ENCODE results near the gene PSMD5.

- TF ChIP-seq, protein P1, sequence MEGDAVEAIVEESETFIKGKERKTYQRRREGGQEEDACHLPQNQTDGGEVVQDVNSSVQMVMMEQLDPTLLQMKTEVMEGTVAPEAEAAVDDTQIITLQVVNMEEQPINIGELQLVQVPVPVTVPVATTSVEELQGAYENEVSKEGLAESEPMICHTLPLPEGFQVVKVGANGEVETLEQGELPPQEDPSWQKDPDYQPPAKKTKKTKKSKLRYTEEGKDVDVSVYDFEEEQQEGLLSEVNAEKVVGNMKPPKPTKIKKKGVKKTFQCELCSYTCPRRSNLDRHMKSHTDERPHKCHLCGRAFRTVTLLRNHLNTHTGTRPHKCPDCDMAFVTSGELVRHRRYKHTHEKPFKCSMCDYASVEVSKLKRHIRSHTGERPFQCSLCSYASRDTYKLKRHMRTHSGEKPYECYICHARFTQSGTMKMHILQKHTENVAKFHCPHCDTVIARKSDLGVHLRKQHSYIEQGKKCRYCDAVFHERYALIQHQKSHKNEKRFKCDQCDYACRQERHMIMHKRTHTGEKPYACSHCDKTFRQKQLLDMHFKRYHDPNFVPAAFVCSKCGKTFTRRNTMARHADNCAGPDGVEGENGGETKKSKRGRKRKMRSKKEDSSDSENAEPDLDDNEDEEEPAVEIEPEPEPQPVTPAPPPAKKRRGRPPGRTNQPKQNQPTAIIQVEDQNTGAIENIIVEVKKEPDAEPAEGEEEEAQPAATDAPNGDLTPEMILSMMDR (IDR thresholded peaks at IDR 0.05): no peak
- no peak for TF ChIP-seq POLR2A (IDR thresholded peaks at IDR 0.05)
- TF ChIP-seq POLR2AphosphoS5 (IDR thresholded peaks at IDR 0.05): no peak
- TF ChIP-seq EP300 (IDR thresholded peaks at IDR 0.05): no peak
Observed at GRCh38 chr9:120864719-120865118, 22.0 kb upstream of the PSMD5 start.
